Gastrocnemius medialis (tissue), 4 donors: ENCODE measurements around the gene ATG7.

ENCODE experiments used
- CTCF ChIP-seq, 5 experiments: fragments of 450-650 bp in 3 of 5; fragments of 200-600 bp in 2 of 5; sonication (generic) in 2 of 5; IDR thresholded peaks in 4 of 5; conservative IDR thresholded peaks in 1 of 5; 1 replicate in 4 of 5; 2 replicates in 1 of 5; pipeline ENCODE4 v1.5.1; 2016 to 2019; ENCODE audit warnings: antibody characterized with exemption in 5 of 5, mild to moderate bottlenecking in 3 of 5, moderate library complexity in 3 of 5
- POLR2A ChIP-seq, 2 donors: fragments of 450-650 bp; IDR thresholded peaks; one replicate each; pipeline ENCODE4 v1.6.1; 2017; ENCODE audit warnings: antibody characterized with exemption in 2 of 2, mild to moderate bottlenecking in 2 of 2, moderate library complexity in 2 of 2

GRCh38 chr3:11304175-11304574 lies 32.0 kb downstream of the ATG7 start:
- TF ChIP-seq CTCF (IDR thresholded peaks at IDR 0.05 in 4 of 5, conservative IDR thresholded peaks at IDR 0.05 in 1 of 5): no peak
- TF ChIP-seq POLR2A (IDR thresholded peaks at IDR 0.05): no peak
